ENCODE results near the gene ADCYAP1R1.

The ADCYAP1R1 gene

GRCh38 chr7:31106303-31107105 lies 54.4 kb downstream of the ADCYAP1R1 start:
- no peak for TF ChIP-seq CTCF (conservative IDR thresholded peaks at IDR 0.05; ENCODE audit: low read length)
- DNase-seq (ENCODE audit: low read depth): no peak
- H3K4me3 ChIP-seq (ENCODE audit: low read length): no peak overlapping the region

- DNase-seq (ENCODE audit: low read depth): no peak
- TF ChIP-seq CTCF (conservative IDR thresholded peaks at IDR 0.05; ENCODE audit: low read length): no peak
- H3K4me3 ChIP-seq (ENCODE audit: low read length): no peak overlapping the region
Measured at GRCh38 chr7:31107106-31108090, 55.3 kb downstream of the ADCYAP1R1 start.

GRCh38 chr7:31108097-31108657 lies 56.1 kb downstream of the ADCYAP1R1 start:
- H3K4me3 ChIP-seq (ENCODE audit: low read length): no peak overlapping the region
- DNase-seq (ENCODE audit: low read depth): no peak
- no peak for TF ChIP-seq CTCF (conservative IDR thresholded peaks at IDR 0.05; ENCODE audit: low read length)

GRCh38 chr7:31109751-31110150 lies 57.6 kb downstream of the ADCYAP1R1 start:
- no peak overlapping the region for H3K4me3 ChIP-seq (ENCODE audit: low read length)
- DNase-seq (ENCODE audit: low read depth): no peak
- no peak for TF ChIP-seq CTCF (conservative IDR thresholded peaks at IDR 0.05; ENCODE audit: low read length)

GRCh38 chr7:31110331-31111108 lies 58.4 kb downstream of the ADCYAP1R1 start:
- DNase-seq (ENCODE audit: low read depth): no peak
- no peak for TF ChIP-seq CTCF (conservative IDR thresholded peaks at IDR 0.05; ENCODE audit: low read length)
- H3K4me3 ChIP-seq (ENCODE audit: low read length): no peak overlapping the region

- no peak overlapping the region for H3K4me3 ChIP-seq (ENCODE audit: low read length)
- TF ChIP-seq CTCF (conservative IDR thresholded peaks at IDR 0.05; ENCODE audit: low read length): no peak
- no peak for DNase-seq (ENCODE audit: low read depth)
Measured at GRCh38 chr7:31111109-31111451, 59.0 kb downstream of the ADCYAP1R1 start.

Measured in AG10803 (cell line).